H1 (cell line): Measurements from ENCODE around the gene FOXS1. TPM values are rescaled to one million over a fixed set of nuclear protein-coding genes. Genes with fewer than 3 reads are reported as not detected.

Experiments used
- CTCF ChIA-PET: fragments of 300-600 bp; sonication (Branson Sonifier 250); formaldehyde crosslinking; loops from one replicate; lab custom pipeline; 2021; ENCODE audit not compliant: partially characterized antibody; lab: Charles Lee
- POLR2A ChIA-PET: fragments of 300-600 bp; sonication (Branson Sonifier 250); formaldehyde crosslinking; loops from one replicate; lab custom pipeline; 2021; ENCODE audit warnings: inconsistent platforms; ENCODE audit not compliant: partially characterized antibody; lab: Charles Lee
- DNase-seq, 2 experiments: peaks; one replicate each; pipeline versions ENCODE4 v3.0.0 to v3.0.0-alpha.2; 2010 to 2022; ENCODE audit warnings: low spot score in 2 of 2, low read depth in 1 of 2, mixed read lengths in 1 of 2
- FAIRE-seq: peaks from 2 replicates; lab custom pipeline; 2011; peaks lifted over from hg19 to GRCh38; lab: Jason Lieb, UNC
- H2AFZ ChIP-seq: 2 replicates; pipeline ENCODE4 v1.8.1; 2012; ENCODE audit warnings: low read length, inconsistent platforms
- H2AK5ac ChIP-seq: 2 replicates; pipeline ENCODE4 v1.6.1; 2013; ENCODE audit warnings: low read depth, low read length
- H2BK120ac ChIP-seq: replicated peaks from 2 replicates; pipeline ENCODE3; 2013; ENCODE audit warnings: low read depth, low read length, inconsistent platforms
- H2BK12ac ChIP-seq: 2 replicates; pipeline ENCODE4 v1.6.1; 2013; ENCODE audit warnings: low read depth, low read length
- H2BK15ac ChIP-seq: 2 replicates; pipeline ENCODE4 v1.6.1; 2013; ENCODE audit warnings: low read length
- H2BK20ac ChIP-seq: 2 replicates; pipeline ENCODE4 v1.6.1; 2013; ENCODE audit warnings: low read length
- H2BK5ac ChIP-seq: 2 replicates; pipeline ENCODE4 v1.6.1; 2013; ENCODE audit warnings: low read depth, low read length
- H3K14ac ChIP-seq: 2 replicates; pipeline ENCODE4 v1.6.1; 2013; ENCODE audit warnings: inconsistent platforms; ENCODE audit not compliant: insufficient read length
- H3K18ac ChIP-seq: 2 replicates; pipeline ENCODE4 v1.6.1; 2013; ENCODE audit warnings: low read length; ENCODE audit errors: extremely low read depth
- H3K23ac ChIP-seq: 2 replicates; pipeline ENCODE4 v1.6.1; 2013; ENCODE audit warnings: inconsistent platforms; ENCODE audit not compliant: insufficient read length
- H3K23me2 ChIP-seq: 2 replicates; pipeline ENCODE4 v1.6.1; 2013; ENCODE audit warnings: low read depth, low read length
- H3K27ac ChIP-seq: 2 replicates; pipeline ENCODE4 v1.6.1; 2011; ENCODE audit warnings: low read depth, low read length, inconsistent platforms
- H3K27me3 ChIP-seq, 4 experiments: replicated peaks in 1 of 4; 1 replicate in 1 of 4; 2 replicates in 3 of 4; pipeline versions ENCODE4 v1.6.1 to v1.8.1; 2011 to 2013; ENCODE audit warnings: low read length in 3 of 4, mild to moderate bottlenecking in 3 of 4, inconsistent platforms in 2 of 4, mixed read lengths in 2 of 4, moderate library complexity in 1 of 4; ENCODE audit not compliant: control insufficient read depth in 3 of 4, insufficient read depth in 3 of 4; ENCODE audit errors: extremely low read depth in 1 of 4
- H3K36me3 ChIP-seq, 4 experiments: 2 replicates each; pipeline versions ENCODE4 v1.6.1 to v1.8.1; 2011 to 2013; ENCODE audit warnings: mild to moderate bottlenecking in 4 of 4, low read length in 3 of 4, moderate library complexity in 2 of 4, control low read depth in 1 of 4, inconsistent platforms in 1 of 4; ENCODE audit not compliant: insufficient read depth in 4 of 4, control insufficient read depth in 2 of 4
- H3K4ac ChIP-seq: replicated peaks from 2 replicates; pipeline ENCODE3; 2013; ENCODE audit warnings: low read length, low read depth, mixed read lengths, inconsistent platforms; ENCODE audit not compliant: insufficient read length
- H3K4me1 ChIP-seq, 4 experiments: replicated peaks in 1 of 4; 1 replicate in 1 of 4; 2 replicates in 3 of 4; pipeline versions ENCODE4 v1.6.1 to v1.8.1; 2011 to 2013; ENCODE audit warnings: low read length in 3 of 4, inconsistent platforms in 2 of 4, mixed read lengths in 1 of 4; ENCODE audit not compliant: insufficient read depth in 4 of 4, control insufficient read depth in 3 of 4
- H3K4me2 ChIP-seq, 2 experiments: 2 replicates each; pipeline versions ENCODE4 v1.6.1 to v1.8.1; 2011 to 2013; ENCODE audit warnings: low read depth in 2 of 2, low read length in 2 of 2, control low read depth in 1 of 2, inconsistent platforms in 1 of 2, mild to moderate bottlenecking in 1 of 2; ENCODE audit not compliant: insufficient read depth in 1 of 2
- H3K4me3 ChIP-seq, 4 experiments: fragments of 200-600, 300-600 bp in 1 of 4; sonication (generic), shearing (Covaris generic), sonication (Bioruptor Twin) in 1 of 4; 2 replicates each; pipeline versions ENCODE4 v1.5.1 to v1.8.1; 2011 to 2016; ENCODE audit warnings: low read length in 4 of 4, low read depth in 3 of 4, control low read depth in 2 of 4, inconsistent platforms in 2 of 4, mild to moderate bottlenecking in 2 of 4, mixed read lengths in 1 of 4, moderate library complexity in 1 of 4; ENCODE audit not compliant: insufficient read depth in 2 of 4; ENCODE audit errors: extremely low read depth in 1 of 4
- H3K56ac ChIP-seq: replicated peaks from 2 replicates; pipeline ENCODE3; 2013; ENCODE audit warnings: low read depth, mild to moderate bottlenecking, mixed read lengths, low read length, inconsistent platforms; ENCODE audit not compliant: insufficient read length
- H3K79me1 ChIP-seq: 2 replicates; pipeline ENCODE4 v1.6.1; 2013; ENCODE audit warnings: low read depth, low read length, control low read depth
- H3K79me2 ChIP-seq, 2 experiments: 2 replicates each; pipeline versions ENCODE4 v1.6.1 to v1.8.1; 2012 to 2013; ENCODE audit warnings: low read length in 2 of 2, mild to moderate bottlenecking in 2 of 2, inconsistent platforms in 1 of 2; ENCODE audit not compliant: insufficient read depth in 2 of 2, control insufficient read depth in 1 of 2
- H3K9ac ChIP-seq, 4 experiments: replicated peaks in 1 of 4; 1 replicate in 1 of 4; 2 replicates in 3 of 4; pipeline versions ENCODE4 v1.6.1 to v1.8.1; 2011 to 2013; ENCODE audit warnings: low read depth in 3 of 4, low read length in 3 of 4, control low read depth in 2 of 4, mild to moderate bottlenecking in 2 of 4, moderate library complexity in 2 of 4, inconsistent platforms in 1 of 4; ENCODE audit errors: extremely low read depth in 1 of 4
- H3K9me3 ChIP-seq, 2 experiments: 2 replicates each; pipeline versions ENCODE4 v1.6.1 to v1.8.1; 2012 to 2013; ENCODE audit warnings: mild to moderate bottlenecking in 2 of 2, moderate library complexity in 2 of 2, control low read depth in 1 of 2, inconsistent platforms in 1 of 2, low read depth in 1 of 2, low read length in 1 of 2, mixed read lengths in 1 of 2; ENCODE audit not compliant: insufficient read depth in 2 of 2
- H4K20me1 ChIP-seq, 2 experiments: replicated peaks in 1 of 2; 2 replicates each; pipeline versions ENCODE3 to v1.8.1; 2011 to 2013; ENCODE audit warnings: inconsistent platforms in 2 of 2, low read length in 2 of 2, mild to moderate bottlenecking in 1 of 2; ENCODE audit not compliant: insufficient read depth in 2 of 2, control insufficient read depth in 1 of 2
- H4K5ac ChIP-seq: 2 replicates; pipeline ENCODE4 v1.6.1; 2013; ENCODE audit warnings: low read length, low read depth, mixed read lengths, inconsistent platforms; ENCODE audit not compliant: insufficient read length
- H4K8ac ChIP-seq: 2 replicates; pipeline ENCODE4 v1.8.0; 2013; ENCODE audit warnings: mild to moderate bottlenecking, moderate library complexity, low read length, inconsistent platforms; ENCODE audit not compliant: insufficient read depth; ENCODE audit errors: extremely low read depth
- H4K91ac ChIP-seq: replicated peaks from 2 replicates; pipeline ENCODE3; 2013; ENCODE audit warnings: low read length, mixed read lengths, inconsistent platforms; ENCODE audit not compliant: insufficient read length
- EGR1 ChIP-seq: IDR thresholded peaks from 2 replicates; pipeline ENCODE4 v1.6.1; 2011; ENCODE audit warnings: low read depth, low read length, borderline replicate concordance
- JUND ChIP-seq: IDR thresholded peaks from 2 replicates; pipeline ENCODE4 v1.6.1; 2011; ENCODE audit warnings: mild to moderate bottlenecking, improper control_type of control experiment, low read length
- WGBS, 2 experiments: shearing (Covaris generic) in 1 of 2; methylation state at CpG; one replicate each; pipeline versions ENCODE4 v1.1.6 to v1.1.7; 2013 to 2015; ENCODE audit warnings: low lambda C conversion rate in 2 of 2, mixed read lengths in 2 of 2, inconsistent platforms in 1 of 2, low coverage in 1 of 2, missing lambda C conversion rate in 1 of 2; ENCODE audit not compliant: insufficient replicate concordance in 2 of 2, insufficient coverage in 1 of 2, insufficient read length in 1 of 2; ENCODE audit errors: extremely low coverage in 1 of 2, missing lambda C conversion rate in 1 of 2; 5-methylcytosine and 5-hydroxymethylcytosine counted together
- polyA plus RNA-seq, 7 experiments: library from polyadenylated mRNA; depleted of rRNA in 3 of 7; stranded (reverse) in 5 of 7; unstranded in 2 of 7; fragments of >200 nt in 5 of 7; fragments of 200-250 nt in 2 of 7; gene quantifications; 1 replicate in 5 of 7; 2 replicates in 1 of 7; 4 replicates in 1 of 7; pipeline versions ENCODE4 v1.2.1 to v1.2.3, GENCODE V29; 2011 to 2013; ENCODE audit warnings: missing spikeins in 2 of 7, mixed read lengths in 2 of 7
- total RNA-seq: library from RNA; stranded (reverse); fragmentation: NEBNext Ultra II Directional; extraction: Animal tissue kit (Norgen Biotek cat#: 25700); gene quantifications from 2 replicates; pipeline ENCODE4 v1.2.1, GENCODE V29; 2021

The FOXS1 gene
- total and polyA plus RNA-seq, 2 of the 8 experiments (the other 6 are each of a cell fraction or from before 2014, with no cell fraction given) = 0.45 TPM; not detected in 1

DNA sequence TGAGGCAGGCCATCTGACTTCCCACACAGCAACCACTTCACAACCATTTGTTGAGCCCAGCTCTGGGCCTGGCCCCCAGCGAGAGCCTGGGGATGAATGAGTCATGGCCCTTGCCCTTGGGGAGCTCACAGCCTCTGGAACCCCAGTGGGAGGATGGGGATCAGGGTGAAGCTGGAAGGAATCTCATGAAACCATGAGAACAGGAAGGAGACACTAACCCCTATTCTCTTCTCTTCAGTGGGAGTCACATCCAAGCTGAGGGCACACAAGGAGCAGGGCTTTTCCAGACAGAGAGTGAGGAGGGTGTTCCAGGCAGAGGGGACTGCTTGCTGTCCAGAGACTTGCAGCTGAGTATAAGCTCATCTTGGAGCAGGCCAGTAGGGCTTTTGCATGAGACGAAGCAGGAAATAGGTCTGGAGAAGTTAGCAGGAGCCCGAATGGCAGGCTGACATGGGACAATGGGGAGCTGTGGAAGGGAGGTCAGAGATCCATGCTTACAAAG, 7.5 kb downstream of the FOXS1 start:
- TF ChIP-seq JUND (0 out of 2 replicates have a peak, but pooled peaks have one; percentile 23), EGR1 (no peak)
- no peak overlapping the region for H3K14ac ChIP-seq
- no peak overlapping the region for H3K9ac ChIP-seq
- no peaks in the 10 kb centered on the region for H3K79me1 ChIP-seq
- no peak overlapping the region for H3K4me2 ChIP-seq
- DNase-seq (no peak), FAIRE-seq (no peak)
- no peak overlapping the region for H3K18ac ChIP-seq
- no peaks in the 10 kb centered on the region for H3K79me2 ChIP-seq
- no peaks in the 10 kb centered on the region for H3K36me3 ChIP-seq
- no peak overlapping the region for H4K8ac ChIP-seq
- H3K23ac ChIP-seq = no peak overlapping the region
- 84% methylated on average over 3 of the region's 3 CpGs; no CpG with 5 or more reads in 1 of the 2 experiments for WGBS, 2 experiments
- H3K4me3 ChIP-seq = no peak overlapping the region
- H3K23me2 ChIP-seq = no peaks in the 10 kb centered on the region
- peak overlapping the region; percentile 64; the same call in 1 of the 2 replicates for H2AFZ ChIP-seq
- H3K56ac ChIP-seq = no peak overlapping the region
- H2BK15ac ChIP-seq = no peak overlapping the region
- no peak overlapping the region for H3K27ac ChIP-seq
- H3K4me1 ChIP-seq = peaks cover 4 to 33% (median 30%) of the 10 kb centered on the region in 4 experiments
- no peaks in the 10 kb centered on the region for H4K20me1 ChIP-seq
- H4K5ac ChIP-seq = no peak overlapping the region
- POLR2A ChIA-PET = no interaction called here
- CTCF ChIA-PET = interaction anchor here (0.6 to 7.3 kb wide), 15 partner anchors 9 to 193 kb away, joined by 3 to 111 read pairs (median 3); partner anchors contain the start of gene PDRG1
- peak overlapping the region; percentile 12 for H4K91ac ChIP-seq
- H3K27me3 ChIP-seq = no peaks in the 10 kb centered on the region
- no peak overlapping the region for H2BK5ac ChIP-seq
- peak overlapping the region; percentile 94 for H2BK20ac ChIP-seq
- H3K9me3 ChIP-seq = no peaks in the 10 kb centered on the region
- no peak overlapping the region for H2BK12ac ChIP-seq
- H2BK120ac ChIP-seq = no peak overlapping the region
- H2AK5ac ChIP-seq = peak overlapping the region; percentile 16; the same call in 1 of the 2 replicates
- no peak overlapping the region for H3K4ac ChIP-seq
